Right lobe of liver (tissue), 6 donors: ENCODE data around the gene IL17REL. TPM values are rescaled to one million over a fixed set of nuclear protein-coding genes. Genes with fewer than 3 reads are reported as not detected.

Source experiments
- ATAC-seq, 4 donors: fragments of 200-7000 bp; cut with Tn5 transposase; one replicate each; pipeline ENCODE4 v1.9.1; 2020; ENCODE audit warnings: mild to moderate bottlenecking in 4 of 4, moderate library complexity in 4 of 4
- DNase-seq, 3 donors: peaks; one replicate each; pipeline ENCODE4 v3.0.0-alpha.2; 2020
- H3K27ac ChIP-seq, 3 donors: fragments of 200-600 bp; one replicate each; pipeline ENCODE4 v1.8.0; 2022
- H3K27me3 ChIP-seq, 2 donors: fragments of 200-600 bp; one replicate each; pipeline ENCODE4 v1.8.0; 2022
- H3K36me3 ChIP-seq, 4 donors: fragments of 200-600 bp; sonication (generic) in 1 of 4; one replicate each; pipeline versions ENCODE4 v1.5.1 to v1.8.0; 2017 to 2022; ENCODE audit warnings: control low read depth in 1 of 4
- H3K4me1 ChIP-seq, 4 donors: fragments of 200-600 bp; sonication (generic) in 1 of 4; one replicate each; pipeline versions ENCODE4 v1.5.1 to v1.8.0; 2017 to 2022; ENCODE audit warnings: control low read depth in 1 of 4
- H3K4me3 ChIP-seq, 3 donors: fragments of 200-600 bp; one replicate each; pipeline ENCODE4 v1.8.0; 2022
- H3K9me3 ChIP-seq, 4 donors: fragments of 200-600 bp; sonication (generic) in 1 of 4; one replicate each; pipeline versions ENCODE4 v1.5.1 to v1.8.0; 2017 to 2022; ENCODE audit warnings: control low read depth in 1 of 4
- POLR2A ChIP-seq: fragments of 450-650 bp; IDR thresholded peaks from one replicate; pipeline ENCODE4 v1.6.1; 2017; ENCODE audit warnings: antibody characterized with exemption, mild to moderate bottlenecking
- WGBS: methylation state at CpG from one replicate; pipeline ENCODE4 v1.1.6; 2018; ENCODE audit warnings: low coverage, low lambda C conversion rate; ENCODE audit not compliant: insufficient coverage; ENCODE audit errors: missing lambda C conversion rate; 5-methylcytosine and 5-hydroxymethylcytosine counted together
- intact Hi-C, 2 donors: fragments of 100-400 bp; cut with DNase I; formaldehyde crosslinking; loops; one replicate each; pipeline versions ENCODE4 v1.11.2 to v1.14.1; 2022
- total RNA-seq, 6 experiments: library from RNA; depleted of rRNA in 2 of 6; stranded (reverse); fragments of >200 nt in 2 of 6; fragmentation: NEBNext Ultra II Directional in 3 of 6; extraction: Animal tissue kit (Norgen Biotek cat#: 25700) in 3 of 6; gene quantifications; one replicate each; pipeline versions ENCODE4 v1.1.0 to v1.2.4, GENCODE V29; 2016 to 2023
- TF ChIP-seq, protein P1 (sequence below), 4 donors: fragments of 200-600 bp in 3 of 4; fragments of 450-650 bp in 1 of 4; IDR thresholded peaks; one replicate each; pipeline versions ENCODE4 v1.5.1 to v1.8.0; 2016 to 2022; ENCODE audit warnings: antibody characterized with exemption in 4 of 4, mild to moderate bottlenecking in 2 of 4
- donor health status: DM: no; HTN: yes; CAD: no.
- donor health status: DM: no; HTN: no; CAD: no.
- donor health status: DM: no; HTN: no; CAD: no.
- donor health status: DM: no; HTN: yes; CAD: no.
- donor health status: DM: no; HTN: yes; CAD: no.

Gene IL17REL
- total RNA-seq, 6 experiments from 2014 or later, result not detected

DNA sequence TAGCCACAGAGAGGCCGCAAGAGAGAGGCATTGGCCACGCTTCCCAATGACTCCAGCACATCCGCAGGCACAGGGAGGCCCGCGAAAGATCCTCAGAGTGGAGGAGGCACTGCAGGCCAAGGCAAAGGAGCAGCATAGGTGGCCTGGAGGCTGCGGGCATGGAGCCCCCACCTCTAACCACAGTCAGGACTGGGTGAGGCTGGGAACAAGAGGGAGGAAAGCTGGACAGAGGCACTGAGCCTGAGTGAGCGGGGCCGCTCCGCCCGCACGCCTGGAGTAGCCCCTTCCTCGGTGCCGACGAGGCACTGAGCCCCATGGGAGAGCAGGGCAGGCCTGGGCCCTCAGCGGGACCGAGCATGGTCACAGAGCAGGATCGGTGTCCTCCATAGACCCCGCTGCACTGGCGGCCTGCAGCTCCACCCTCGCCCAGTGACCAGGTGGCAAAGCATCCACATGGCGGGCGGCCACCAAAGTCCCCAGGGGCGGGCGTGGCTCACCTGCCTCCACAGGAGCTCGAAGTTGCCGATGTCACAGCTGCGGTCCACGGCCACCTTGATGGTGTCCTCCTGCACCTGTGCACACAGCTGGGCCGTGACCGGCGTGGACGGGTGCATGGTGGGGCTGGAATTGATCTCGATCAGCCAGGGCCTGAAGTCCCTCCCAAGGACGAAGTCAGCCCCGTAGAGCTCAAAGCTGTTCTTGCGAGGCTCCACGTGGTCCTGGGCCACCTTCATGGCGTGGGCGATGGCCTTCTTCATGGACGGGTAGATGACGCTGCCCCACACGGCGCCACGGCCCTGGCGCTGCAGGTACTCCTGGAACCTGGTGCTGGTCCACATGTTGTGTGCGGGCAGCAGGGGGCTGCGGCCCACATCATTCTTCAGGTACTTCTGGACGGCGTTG is 18.9 kb upstream of the IL17REL start:
- Histone ChIP-seq H3K4me1 (peaks cover 0 to 8% (median 0%) of the 10 kb centered on the region in 4 donors), H3K27me3 (no peaks in the 10 kb centered on the region), H3K36me3 (no peaks in the 10 kb centered on the region), H3K27ac (no peak overlapping the region), H3K9me3 (no peaks in the 10 kb centered on the region), H3K4me3 (no peak overlapping the region)
- intact Hi-C loops, result loop anchor here (2.0 to 10.0 kb wide), 4 partner anchors 103 to 267 kb away; no protein-coding TSS in a partner anchor
- no peak for TF ChIP-seq POLR2A
- TF ChIP-seq, protein P1, sequence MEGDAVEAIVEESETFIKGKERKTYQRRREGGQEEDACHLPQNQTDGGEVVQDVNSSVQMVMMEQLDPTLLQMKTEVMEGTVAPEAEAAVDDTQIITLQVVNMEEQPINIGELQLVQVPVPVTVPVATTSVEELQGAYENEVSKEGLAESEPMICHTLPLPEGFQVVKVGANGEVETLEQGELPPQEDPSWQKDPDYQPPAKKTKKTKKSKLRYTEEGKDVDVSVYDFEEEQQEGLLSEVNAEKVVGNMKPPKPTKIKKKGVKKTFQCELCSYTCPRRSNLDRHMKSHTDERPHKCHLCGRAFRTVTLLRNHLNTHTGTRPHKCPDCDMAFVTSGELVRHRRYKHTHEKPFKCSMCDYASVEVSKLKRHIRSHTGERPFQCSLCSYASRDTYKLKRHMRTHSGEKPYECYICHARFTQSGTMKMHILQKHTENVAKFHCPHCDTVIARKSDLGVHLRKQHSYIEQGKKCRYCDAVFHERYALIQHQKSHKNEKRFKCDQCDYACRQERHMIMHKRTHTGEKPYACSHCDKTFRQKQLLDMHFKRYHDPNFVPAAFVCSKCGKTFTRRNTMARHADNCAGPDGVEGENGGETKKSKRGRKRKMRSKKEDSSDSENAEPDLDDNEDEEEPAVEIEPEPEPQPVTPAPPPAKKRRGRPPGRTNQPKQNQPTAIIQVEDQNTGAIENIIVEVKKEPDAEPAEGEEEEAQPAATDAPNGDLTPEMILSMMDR (IDR thresholded peaks at IDR 0.05), result no peak
- WGBS, result no CpG with 5 or more reads among the region's 49 CpGs
- no peak for ATAC-seq
- DNase-seq, result peak in 2 of 3 donors; percentile 15 to 56

DNA sequence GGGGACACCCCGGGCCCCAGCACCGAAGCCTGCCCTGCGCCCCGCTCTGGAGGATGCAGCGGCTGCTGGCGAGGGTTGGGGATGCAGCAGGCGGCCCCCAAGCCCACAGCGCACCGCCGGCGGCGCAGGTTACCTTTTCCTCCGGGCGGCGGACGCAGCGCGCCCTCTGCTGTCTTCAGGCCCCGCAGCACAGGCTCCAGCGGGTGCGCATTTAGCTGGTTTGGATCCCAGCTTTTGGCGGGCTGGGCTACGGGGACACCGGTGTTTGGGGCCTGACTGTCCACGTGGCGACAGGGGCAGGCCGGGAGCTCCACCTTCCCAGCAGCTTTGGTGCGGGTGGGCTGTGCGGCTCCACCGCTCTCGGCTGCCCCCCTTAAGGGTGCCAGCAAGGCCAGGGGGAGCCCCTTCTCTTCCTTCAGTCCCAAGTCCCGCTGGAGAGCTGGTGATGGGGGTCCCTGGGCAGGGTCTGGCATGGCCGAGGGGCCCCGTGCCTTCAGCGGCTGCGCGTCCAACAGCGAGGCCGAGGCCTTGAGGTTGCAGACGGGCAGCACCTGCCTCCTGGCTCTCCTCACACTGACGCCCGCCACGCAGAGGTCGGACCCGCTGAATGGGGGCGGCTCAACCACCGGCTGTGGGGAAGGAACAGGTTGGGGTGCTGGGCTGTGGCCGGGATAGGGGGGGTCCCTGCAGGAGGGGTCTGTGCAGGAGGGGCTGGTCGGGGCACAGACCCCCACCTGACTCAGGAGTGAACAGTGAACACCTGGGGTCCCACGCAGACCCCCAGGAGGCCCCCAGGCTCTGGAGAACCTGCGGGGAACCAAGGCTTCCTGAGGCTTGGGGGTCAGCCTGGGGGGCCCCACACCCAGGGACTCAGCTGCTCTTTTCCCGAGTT is 18.0 kb upstream of the IL17REL start:
- intact Hi-C loops, result loop anchor here (5.0 to 10.0 kb wide), 3 partner anchors 103 to 266 kb away; no protein-coding TSS in a partner anchor

DNA sequence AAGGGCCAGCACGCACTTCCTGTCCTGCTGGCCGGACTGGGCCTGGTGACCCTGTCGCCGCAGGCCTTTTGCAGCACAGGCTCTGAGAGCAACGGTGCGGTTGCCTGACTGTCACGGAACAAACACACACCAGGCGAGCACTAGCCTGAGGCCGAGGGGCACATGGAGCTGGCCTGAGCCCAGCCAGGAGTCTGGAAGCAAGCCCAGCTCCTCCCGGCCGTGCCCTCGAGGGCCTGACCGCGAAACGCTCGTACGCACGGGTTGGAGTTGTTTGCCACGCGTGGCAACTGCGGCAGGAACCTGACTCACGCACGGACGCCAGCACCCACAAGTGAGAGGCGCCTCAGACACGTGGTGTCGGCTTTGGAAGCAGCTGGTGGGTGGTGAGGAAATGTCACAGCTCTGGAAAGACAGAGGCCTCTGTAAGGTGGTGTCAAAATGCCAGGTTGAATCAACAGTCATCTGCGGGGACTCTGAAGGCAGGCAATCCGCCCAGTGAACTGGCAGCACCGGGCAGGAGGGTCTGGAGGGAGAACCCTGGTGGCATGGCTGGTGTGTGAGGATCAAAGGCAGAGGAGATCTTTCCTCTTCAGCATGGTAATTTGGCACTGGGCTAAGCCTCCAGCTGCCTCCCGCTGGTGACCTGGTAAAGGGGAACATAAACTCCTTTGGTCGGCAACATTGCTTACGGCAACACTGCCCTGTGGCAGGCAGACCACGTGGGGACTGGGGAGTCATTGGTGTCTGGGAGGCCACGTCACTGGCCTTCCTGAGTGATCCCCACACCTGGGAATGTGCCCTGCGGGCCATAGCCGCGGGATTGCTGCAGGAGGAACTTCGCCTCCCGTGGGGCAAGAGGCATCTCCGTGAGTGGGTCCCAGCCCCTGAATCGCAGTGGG is 15.3 kb upstream of the IL17REL start:
- no peak for ATAC-seq

More for the DNA sequence above, 18.0 kb upstream of the IL17REL start:
- Histone ChIP-seq H3K27ac (no peak overlapping the region), H3K4me1 (peaks cover 0 to 8% (median 0%) of the 10 kb centered on the region in 4 donors), H3K9me3 (no peaks in the 10 kb centered on the region), H3K27me3 (no peaks in the 10 kb centered on the region), H3K36me3 (no peaks in the 10 kb centered on the region), H3K4me3 (no peak overlapping the region)
- peak; percentile 90 to 97 (median 91) for ATAC-seq
- 14% methylated on average over 12 of the region's 52 CpGs for WGBS
- peak; percentile 77 to 80 (median 79) for DNase-seq
- TF ChIP-seq, protein P1 (IDR thresholded peaks at IDR 0.05), result peak; percentile 88 to 97 (median 92)
- TF ChIP-seq POLR2A, result no peak

More for the DNA sequence above, 15.3 kb upstream of the IL17REL start:
- Histone ChIP-seq H3K4me1 (peaks cover 0 to 8% (median 0%) of the 10 kb centered on the region in 4 donors), H3K27ac (no peak overlapping the region), H3K36me3 (no peaks in the 10 kb centered on the region), H3K27me3 (no peaks in the 10 kb centered on the region), H3K4me3 (no peak overlapping the region), H3K9me3 (no peaks in the 10 kb centered on the region)
- DNase-seq, result peak in 1 of 3 donors; percentile 50
- TF ChIP-seq, protein P1 (IDR thresholded peaks at IDR 0.05), result no peak
- TF ChIP-seq POLR2A, result no peak
- WGBS, result 71% methylated on average over 13 of the region's 42 CpGs
- intact Hi-C loops, result no loop called here
